ENCODE results near the gene GRPEL2.

Gene GRPEL2

GRCh38 chr5:149370878-149371277, 25.6 kb downstream of the GRPEL2 start:
- no peaks in the 10 kb centered on the region for H3K27me3 ChIP-seq (ENCODE audit: low read depth, low read length)
- H3K4me1 ChIP-seq (ENCODE audit: control insufficient read depth in 1 of 2, insufficient read depth in 2 of 2, low read length in 2 of 2): peaks cover 4 to 30% of the 10 kb centered on the region in 2 donors
- no peaks in the 10 kb centered on the region for H3K9me3 ChIP-seq (ENCODE audit: control insufficient read depth in 1 of 2, low read length in 2 of 2)
- H3K36me3 ChIP-seq (ENCODE audit: control insufficient read depth in 1 of 2, insufficient read depth in 2 of 2, low read length in 2 of 2): no peaks in the 10 kb centered on the region
- no peak overlapping the region for H3K27ac ChIP-seq (ENCODE audit: low read length)
- H3K4me3 ChIP-seq (ENCODE audit: low read depth in 1 of 2, low read length in 2 of 2): no peak overlapping the region

GRCh38 chr5:149371296-149371962, 26.1 kb downstream of the GRPEL2 start:
- Histone ChIP-seq H3K4me3 (ENCODE audit: low read depth in 1 of 2, low read length in 2 of 2) (no peak overlapping the region), H3K9me3 (ENCODE audit: control insufficient read depth in 1 of 2, low read length in 2 of 2) (no peaks in the 10 kb centered on the region), H3K27ac (ENCODE audit: low read length) (no peak overlapping the region), H3K36me3 (ENCODE audit: control insufficient read depth in 1 of 2, insufficient read depth in 2 of 2, low read length in 2 of 2) (no peaks in the 10 kb centered on the region), H3K27me3 (ENCODE audit: low read depth, low read length) (no peaks in the 10 kb centered on the region), H3K4me1 (ENCODE audit: control insufficient read depth in 1 of 2, insufficient read depth in 2 of 2, low read length in 2 of 2) (peaks cover 4 to 30% of the 10 kb centered on the region in 2 donors)

GRCh38 chr5:149372076-149372795, 26.9 kb downstream of the GRPEL2 start:
- Histone ChIP-seq H3K27me3 (ENCODE audit: low read depth, low read length) (no peaks in the 10 kb centered on the region), H3K36me3 (ENCODE audit: control insufficient read depth in 1 of 2, insufficient read depth in 2 of 2, low read length in 2 of 2) (no peaks in the 10 kb centered on the region), H3K4me1 (ENCODE audit: control insufficient read depth in 1 of 2, insufficient read depth in 2 of 2, low read length in 2 of 2) (peaks cover 4 to 29% of the 10 kb centered on the region in 2 donors), H3K4me3 (ENCODE audit: low read depth in 1 of 2, low read length in 2 of 2) (no peak overlapping the region), H3K27ac (ENCODE audit: low read length) (no peak overlapping the region), H3K9me3 (ENCODE audit: control insufficient read depth in 1 of 2, low read length in 2 of 2) (no peaks in the 10 kb centered on the region)

GRCh38 chr5:149372932-149373331, 27.6 kb downstream of the GRPEL2 start:
- Histone ChIP-seq H3K27ac (ENCODE audit: low read length) (no peak overlapping the region), H3K9me3 (ENCODE audit: control insufficient read depth in 1 of 2, low read length in 2 of 2) (no peaks in the 10 kb centered on the region), H3K27me3 (ENCODE audit: low read depth, low read length) (no peaks in the 10 kb centered on the region), H3K4me1 (ENCODE audit: control insufficient read depth in 1 of 2, insufficient read depth in 2 of 2, low read length in 2 of 2) (peaks cover 4 to 26% of the 10 kb centered on the region in 2 donors), H3K4me3 (ENCODE audit: low read depth in 1 of 2, low read length in 2 of 2) (no peak overlapping the region), H3K36me3 (ENCODE audit: control insufficient read depth in 1 of 2, insufficient read depth in 2 of 2, low read length in 2 of 2) (no peaks in the 10 kb centered on the region)

- H3K27ac ChIP-seq (ENCODE audit: low read length): no peak overlapping the region
- H3K9me3 ChIP-seq (ENCODE audit: control insufficient read depth in 1 of 2, low read length in 2 of 2): no peaks in the 10 kb centered on the region
- H3K36me3 ChIP-seq (ENCODE audit: control insufficient read depth in 1 of 2, insufficient read depth in 2 of 2, low read length in 2 of 2): no peaks in the 10 kb centered on the region
- H3K27me3 ChIP-seq (ENCODE audit: low read depth, low read length): no peaks in the 10 kb centered on the region
- peaks cover 4 to 39% of the 10 kb centered on the region in 2 donors for H3K4me1 ChIP-seq (ENCODE audit: control insufficient read depth in 1 of 2, insufficient read depth in 2 of 2, low read length in 2 of 2)
- no peak overlapping the region for H3K4me3 ChIP-seq (ENCODE audit: low read depth in 1 of 2, low read length in 2 of 2)
Measured at GRCh38 chr5:149374303-149374702, 29.0 kb downstream of the GRPEL2 start.

GRCh38 chr5:149374801-149375200, 29.5 kb downstream of the GRPEL2 start:
- H3K36me3 ChIP-seq (ENCODE audit: control insufficient read depth in 1 of 2, insufficient read depth in 2 of 2, low read length in 2 of 2): no peaks in the 10 kb centered on the region
- H3K4me1 ChIP-seq (ENCODE audit: control insufficient read depth in 1 of 2, insufficient read depth in 2 of 2, low read length in 2 of 2): peaks cover 4 to 44% of the 10 kb centered on the region in 2 donors
- H3K27ac ChIP-seq (ENCODE audit: low read length): no peak overlapping the region

GRCh38 chr5:149375434-149375833, 30.1 kb downstream of the GRPEL2 start:
- H3K4me3 ChIP-seq (ENCODE audit: low read depth in 1 of 2, low read length in 2 of 2): no peak overlapping the region
- no peak overlapping the region for H3K27ac ChIP-seq (ENCODE audit: low read length)
- H3K36me3 ChIP-seq (ENCODE audit: control insufficient read depth in 1 of 2, insufficient read depth in 2 of 2, low read length in 2 of 2): no peaks in the 10 kb centered on the region
- H3K27me3 ChIP-seq (ENCODE audit: low read depth, low read length): no peaks in the 10 kb centered on the region
- H3K9me3 ChIP-seq (ENCODE audit: control insufficient read depth in 1 of 2, low read length in 2 of 2): no peaks in the 10 kb centered on the region
- peaks cover 4 to 46% of the 10 kb centered on the region in 2 donors for H3K4me1 ChIP-seq (ENCODE audit: control insufficient read depth in 1 of 2, insufficient read depth in 2 of 2, low read length in 2 of 2)

More at GRCh38 chr5:149374801-149375200, 29.5 kb downstream of the GRPEL2 start:
- no peak overlapping the region for H3K4me3 ChIP-seq (ENCODE audit: low read depth in 1 of 2, low read length in 2 of 2)
- no peaks in the 10 kb centered on the region for H3K27me3 ChIP-seq (ENCODE audit: low read depth, low read length)
- no peaks in the 10 kb centered on the region for H3K9me3 ChIP-seq (ENCODE audit: control insufficient read depth in 1 of 2, low read length in 2 of 2)

GRCh38 chr5:149376104-149376503, 30.8 kb downstream of the GRPEL2 start:
- Histone ChIP-seq H3K4me1 (ENCODE audit: control insufficient read depth in 1 of 2, insufficient read depth in 2 of 2, low read length in 2 of 2) (peaks cover under 1 to 43% of the 10 kb centered on the region in 2 donors), H3K36me3 (ENCODE audit: control insufficient read depth in 1 of 2, insufficient read depth in 2 of 2, low read length in 2 of 2) (no peaks in the 10 kb centered on the region), H3K27ac (ENCODE audit: low read length) (no peak overlapping the region), H3K9me3 (ENCODE audit: control insufficient read depth in 1 of 2, low read length in 2 of 2) (no peaks in the 10 kb centered on the region), H3K27me3 (ENCODE audit: low read depth, low read length) (no peaks in the 10 kb centered on the region), H3K4me3 (ENCODE audit: low read depth in 1 of 2, low read length in 2 of 2) (no peak overlapping the region)

GRCh38 chr5:149376711-149377447, 31.6 kb downstream of the GRPEL2 start:
- Histone ChIP-seq H3K4me3 (ENCODE audit: low read depth in 1 of 2, low read length in 2 of 2) (no peak overlapping the region), H3K9me3 (ENCODE audit: control insufficient read depth in 1 of 2, low read length in 2 of 2) (no peaks in the 10 kb centered on the region), H3K36me3 (ENCODE audit: control insufficient read depth in 1 of 2, insufficient read depth in 2 of 2, low read length in 2 of 2) (no peaks in the 10 kb centered on the region), H3K27ac (ENCODE audit: low read length) (no peak overlapping the region), H3K4me1 (ENCODE audit: control insufficient read depth in 1 of 2, insufficient read depth in 2 of 2, low read length in 2 of 2) (peaks cover 5 to 43% of the 10 kb centered on the region in 2 donors), H3K27me3 (ENCODE audit: low read depth, low read length) (no peaks in the 10 kb centered on the region)

GRCh38 chr5:149378241-149378820, 33.0 kb downstream of the GRPEL2 start:
- Histone ChIP-seq H3K4me1 (ENCODE audit: control insufficient read depth in 1 of 2, insufficient read depth in 2 of 2, low read length in 2 of 2) (peaks cover 16 to 36% of the 10 kb centered on the region in 2 donors), H3K4me3 (ENCODE audit: low read depth in 1 of 2, low read length in 2 of 2) (no peak overlapping the region), H3K27me3 (ENCODE audit: low read depth, low read length) (no peaks in the 10 kb centered on the region), H3K27ac (ENCODE audit: low read length) (peak overlapping the region; percentile 78), H3K9me3 (ENCODE audit: control insufficient read depth in 1 of 2, low read length in 2 of 2) (no peaks in the 10 kb centered on the region), H3K36me3 (ENCODE audit: control insufficient read depth in 1 of 2, insufficient read depth in 2 of 2, low read length in 2 of 2) (no peaks in the 10 kb centered on the region)

- H3K4me1 ChIP-seq (ENCODE audit: control insufficient read depth in 1 of 2, insufficient read depth in 2 of 2, low read length in 2 of 2): peaks cover 16 to 36% of the 10 kb centered on the region in 2 donors
- peak within 1 kb of the TSS; percentile 78 for H3K27ac ChIP-seq (ENCODE audit: low read length)
- H3K4me3 ChIP-seq (ENCODE audit: low read depth in 1 of 2, low read length in 2 of 2): no peak within 1 kb of the TSS
Measured at GRCh38 chr5:149379177-149379761, 34.0 kb downstream of the GRPEL2 start, which contains the start of gene IL17B. Gene IL17B (minus strand): TSS chr5:149379292. CDS start chr5:149379225, 67 bp downstream.

More at GRCh38 chr5:149379177-149379761, 34.0 kb downstream of the GRPEL2 start, which contains the start of gene IL17B:
- Histone ChIP-seq H3K9me3 (ENCODE audit: control insufficient read depth in 1 of 2, low read length in 2 of 2) (no peaks in the 10 kb centered on the region), H3K36me3 (ENCODE audit: control insufficient read depth in 1 of 2, insufficient read depth in 2 of 2, low read length in 2 of 2) (no peaks in the 10 kb centered on the region), H3K27me3 (ENCODE audit: low read depth, low read length) (no peaks in the 10 kb centered on the region)

All from muscle layer of duodenum (tissue), 2 donors.